PC-9 (cell line): ENCODE data around the gene FOXO3. TPM values are rescaled to one million over a fixed set of nuclear protein-coding genes. Genes with fewer than 3 reads are reported as not detected.

Source experiments
- BruUV-seq: library from RNA; stranded (reverse); fragments of 400-500 nt; replicated peaks from 2 replicates; lab custom pipeline; 2021; lab: Mats Ljungman, UMichigan
- CTCF ChIA-PET: fragments of 300-600 bp; sonication (Branson Sonifier 250); formaldehyde crosslinking; loops from one replicate; lab custom pipeline; 2022; ENCODE audit warnings: antibody characterized with exemption; lab: Charles Lee
- POLR2A ChIA-PET: fragments of 300-600 bp; sonication (Branson Sonifier 250); formaldehyde crosslinking; loops from one replicate; lab custom pipeline; 2022; ENCODE audit warnings: antibody characterized with exemption; ENCODE audit not compliant: unreplicated experiment; lab: Charles Lee
- DNase-seq, 2 experiments: peaks; one replicate each; pipeline versions ENCODE4 v3.0.0 to v3.0.0-alpha.2; 2015 to 2022; ENCODE audit warnings: mixed read lengths in 1 of 2
- H2AFZ ChIP-seq: fragments of 200-600 bp; sonication (generic); 2 replicates; pipeline ENCODE4 v1.8.1; 2017; ENCODE audit warnings: antibody characterized with exemption
- H3F3A ChIP-seq: fragments of 200-600 bp; sonication (generic); 2 replicates; pipeline ENCODE4 v1.8.1; 2017; ENCODE audit warnings: antibody characterized with exemption, mild to moderate bottlenecking, low read depth; ENCODE audit not compliant: insufficient read depth
- H3K27ac ChIP-seq: fragments of 200-600 bp; sonication (generic); 2 replicates; pipeline ENCODE4 v1.6.1; 2016; ENCODE audit warnings: mixed run types
- H3K27me3 ChIP-seq: fragments of 200-600 bp; sonication (generic); 2 replicates; pipeline ENCODE4 v1.6.1; 2016; ENCODE audit warnings: low read depth, mixed run types; ENCODE audit not compliant: insufficient read depth
- H3K36me3 ChIP-seq: fragments of 200-600 bp; sonication (generic); 2 replicates; pipeline ENCODE4 v1.6.1; 2016; ENCODE audit warnings: low read depth, mixed run types
- H3K4me1 ChIP-seq: fragments of 200-600 bp; sonication (generic); replicated peaks from 2 replicates; pipeline ENCODE4 v1.6.1; 2016; ENCODE audit warnings: mixed run types; ENCODE audit not compliant: insufficient read depth
- H3K4me2 ChIP-seq: fragments of 200-600 bp; sonication (generic); 2 replicates; pipeline ENCODE4 v1.6.1; 2017; ENCODE audit warnings: mixed run types
- H3K4me3 ChIP-seq: fragments of 200-600 bp; sonication (generic); 2 replicates; pipeline ENCODE4 v1.6.1; 2016; ENCODE audit warnings: mixed run types
- H3K79me2 ChIP-seq: fragments of 200-600 bp; sonication (generic); 2 replicates; pipeline ENCODE4 v1.6.1; 2017; ENCODE audit warnings: low read depth, mixed run types
- H3K9me2 ChIP-seq: fragments of 200-600 bp; sonication (generic); 2 replicates; pipeline ENCODE4 v1.8.1; 2017; ENCODE audit warnings: mild to moderate bottlenecking; ENCODE audit not compliant: insufficient read depth
- H3K9me3 ChIP-seq: fragments of 200-600 bp; sonication (generic); 2 replicates; pipeline ENCODE4 v1.8.1; 2016; ENCODE audit warnings: low read depth; ENCODE audit not compliant: insufficient read depth
- H4K20me1 ChIP-seq: fragments of 200-600 bp; sonication (generic); 2 replicates; pipeline ENCODE4 v1.8.1; 2017; ENCODE audit not compliant: insufficient read depth
- CTCF ChIP-seq: fragments of 200-600 bp; sonication (generic); conservative IDR thresholded peaks from 2 replicates; pipeline ENCODE4 v1.6.1; 2017; ENCODE audit warnings: mixed run types, antibody characterized with exemption, mild to moderate bottlenecking, moderate library complexity
- EZH2 ChIP-seq: fragments of 200-600 bp; sonication (generic); IDR thresholded peaks from 2 replicates; pipeline ENCODE4 v1.8.0; 2017; ENCODE audit warnings: antibody characterized with exemption, low read depth
- intact Hi-C: fragments of 100-400 bp; cut with micrococcal nuclease; formaldehyde crosslinking; loops from one replicate; pipeline ENCODE4 v1.10.0; 2022; ENCODE audit not compliant: unreplicated experiment
- total RNA-seq: library from RNA; stranded (reverse); gene quantifications from 2 replicates; pipeline ENCODE4 v1.2.3, GENCODE V29; 2021

The FOXO3 gene
- total RNA-seq, 1 experiment from 2014 or later = 59.4 TPM

GRCh38 chr6:108622641-108623298 is 62.1 kb downstream of the FOXO3 start:
- H3K9me2 ChIP-seq = no peaks in the 10 kb centered on the region
- H3F3A ChIP-seq = peaks cover 24% of the 10 kb centered on the region
- peaks cover 48% of the 10 kb centered on the region for H3K4me1 ChIP-seq
- POLR2A ChIA-PET = no interaction called here
- H3K27me3 ChIP-seq = no peaks in the 10 kb centered on the region
- peaks cover 100% of the 10 kb centered on the region for H3K79me2 ChIP-seq
- no TSS peak for BruUV-seq
- H3K36me3 ChIP-seq = 0 out of 2 replicates have a peak, but pooled peaks cover under 1% of the 10 kb centered on the region
- H4K20me1 ChIP-seq = peaks cover 98% of the 10 kb centered on the region
- H3K9me3 ChIP-seq = no peaks in the 10 kb centered on the region
- no peak for DNase-seq
- CTCF ChIA-PET = interaction anchor here (0.6 to 0.7 kb wide), 4 partner anchors 16 to 384 kb away, joined by 5 to 8 read pairs (median 7); no protein-coding TSS in a partner anchor
- intact Hi-C loops = loop anchor here (5.0 kb wide), 1 partner anchor 35 kb away; no protein-coding TSS in a partner anchor
- H3K4me2 ChIP-seq = no peak overlapping the region
- no peak overlapping the region for H3K4me3 ChIP-seq
- no peak overlapping the region for H2AFZ ChIP-seq
- TF ChIP-seq CTCF = no peak
- TF ChIP-seq EZH2 = no peak
- 0 out of 2 replicates have a peak overlapping the region, but pooled peaks have one; percentile 5 for H3K27ac ChIP-seq

- POLR2A ChIA-PET = interaction anchor here (0.6 kb wide), 1 partner anchor 57 kb away, joined by 3 read pairs; no protein-coding TSS in a partner anchor
Observed at GRCh38 chr6:108623995-108624394, 63.3 kb downstream of the FOXO3 start.

GRCh38 chr6:108625581-108625980 is 64.9 kb downstream of the FOXO3 start:
- intact Hi-C loops = no loop called here
- Histone ChIP-seq H3K27ac (no peak overlapping the region), H3K9me2 (no peaks in the 10 kb centered on the region), H3K36me3 (no peaks in the 10 kb centered on the region), H3K4me2 (no peak overlapping the region), H2AFZ (no peak overlapping the region), H3K27me3 (no peaks in the 10 kb centered on the region), H3K9me3 (no peaks in the 10 kb centered on the region), H3K4me3 (no peak overlapping the region), H3K4me1 (peaks cover 34% of the 10 kb centered on the region), H3F3A (peaks cover 40% of the 10 kb centered on the region), H4K20me1 (peaks cover 99% of the 10 kb centered on the region), H3K79me2 (peaks cover 100% of the 10 kb centered on the region)
- ChIA-PET CTCF (no interaction called here), POLR2A (interaction anchor here (0.6 kb wide), 1 partner anchor 37 kb away, joined by 6 read pairs; no protein-coding TSS in a partner anchor)
- TF ChIP-seq EZH2 = no peak
- TF ChIP-seq CTCF = no peak
- no TSS peak for BruUV-seq
- no peak for DNase-seq

More at GRCh38 chr6:108623995-108624394, 63.3 kb downstream of the FOXO3 start:
- BruUV-seq = no TSS peak
- Histone ChIP-seq H3K9me2 (no peaks in the 10 kb centered on the region), H3K79me2 (peaks cover 100% of the 10 kb centered on the region), H3K4me1 (peaks cover 45% of the 10 kb centered on the region), H3K36me3 (no peaks in the 10 kb centered on the region), H4K20me1 (peaks cover 100% of the 10 kb centered on the region), H3K27me3 (no peaks in the 10 kb centered on the region), H3K4me3 (no peak overlapping the region), H3K9me3 (no peaks in the 10 kb centered on the region), H3K27ac (no peak overlapping the region), H3F3A (peaks cover 36% of the 10 kb centered on the region), H3K4me2 (no peak overlapping the region), H2AFZ (no peak overlapping the region)
- CTCF ChIA-PET = no interaction called here
- intact Hi-C loops = loop anchor here (5.0 kb wide), 1 partner anchor 37 kb away; no protein-coding TSS in a partner anchor
- no peak for DNase-seq
- TF ChIP-seq CTCF = no peak
- no peak for TF ChIP-seq EZH2
